Hepatic stellate cell (primary cell): ENCODE measurements around the gene MRE11.

ENCODE experiments used
- DNase-seq: peaks from one replicate; pipeline ENCODE4 v3.0.0; 2011; ENCODE audit warnings: low spot score

Gene MRE11

DNA sequence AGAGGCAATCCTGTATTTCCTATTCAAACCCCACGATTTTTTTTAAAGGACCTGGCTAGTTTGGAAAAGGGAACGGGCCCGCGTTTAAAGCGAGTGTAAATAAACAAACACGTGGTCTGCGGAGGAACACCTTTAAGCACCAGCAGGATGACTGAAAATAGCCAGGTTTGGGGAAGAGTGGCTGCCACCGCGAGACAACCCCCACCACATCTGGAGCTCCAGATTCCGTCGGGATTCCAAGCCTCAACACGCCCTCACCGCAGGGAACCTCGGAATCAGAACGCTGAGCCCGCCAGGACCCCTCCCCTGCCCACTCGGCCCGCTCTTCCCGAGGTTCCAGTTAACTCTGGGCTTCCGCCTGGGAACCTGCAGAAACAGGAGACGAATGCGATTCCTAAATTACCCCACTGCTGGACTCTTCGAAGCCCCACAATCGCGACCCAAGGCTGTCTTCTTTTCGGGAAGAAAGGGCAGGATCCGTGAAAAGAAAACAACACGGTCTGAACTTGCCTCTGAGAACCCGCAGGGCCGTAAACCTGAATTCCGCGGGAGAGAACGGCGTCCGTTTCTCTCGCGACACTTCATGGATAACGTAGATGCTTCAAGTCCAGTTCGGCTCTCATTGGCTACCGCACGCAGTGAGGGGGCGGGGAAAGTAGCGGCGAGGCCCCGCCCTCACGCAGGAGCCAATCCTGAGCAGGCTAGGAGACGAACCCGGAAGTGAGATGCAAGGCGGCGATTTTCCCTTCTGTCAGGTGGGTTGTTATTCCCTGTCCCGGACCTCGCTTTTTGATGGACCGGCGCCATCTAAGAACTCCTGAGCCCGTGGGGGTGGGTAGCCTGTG, at the start of gene MRE11, which contains the start of gene ANKRD49:
Gene MRE11, minus strand, starts transcription at position 564 of the 845 bp plus-strand sequence. CDS start 1,043 bp downstream, outside the sequence.
Gene ANKRD49, plus strand, starts transcription at position 704 of the 845 bp plus-strand sequence. CDS start 2,710 bp downstream, outside the sequence.
- DNase-seq: peak; percentile 88

DNA sequence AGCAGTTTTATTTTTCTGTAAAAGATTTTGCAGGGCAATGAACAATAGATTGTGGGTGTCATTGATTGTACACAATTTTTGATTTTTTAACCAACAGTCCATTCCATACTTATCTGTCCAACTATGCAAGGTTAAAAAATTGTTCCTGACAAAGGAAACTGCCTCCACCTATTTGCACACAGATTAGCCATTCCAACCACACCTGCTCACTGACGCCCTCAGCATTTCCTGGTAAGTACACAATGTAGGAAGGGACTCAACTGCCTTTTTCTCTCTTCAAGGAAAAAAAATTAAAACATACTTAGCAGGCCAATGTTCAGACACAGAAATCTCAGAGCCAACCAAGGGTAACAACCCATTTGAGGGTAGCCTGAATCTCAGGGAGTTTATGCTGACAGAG, 45.8 kb upstream of the MRE11 start:
- DNase-seq: no peak

DNA sequence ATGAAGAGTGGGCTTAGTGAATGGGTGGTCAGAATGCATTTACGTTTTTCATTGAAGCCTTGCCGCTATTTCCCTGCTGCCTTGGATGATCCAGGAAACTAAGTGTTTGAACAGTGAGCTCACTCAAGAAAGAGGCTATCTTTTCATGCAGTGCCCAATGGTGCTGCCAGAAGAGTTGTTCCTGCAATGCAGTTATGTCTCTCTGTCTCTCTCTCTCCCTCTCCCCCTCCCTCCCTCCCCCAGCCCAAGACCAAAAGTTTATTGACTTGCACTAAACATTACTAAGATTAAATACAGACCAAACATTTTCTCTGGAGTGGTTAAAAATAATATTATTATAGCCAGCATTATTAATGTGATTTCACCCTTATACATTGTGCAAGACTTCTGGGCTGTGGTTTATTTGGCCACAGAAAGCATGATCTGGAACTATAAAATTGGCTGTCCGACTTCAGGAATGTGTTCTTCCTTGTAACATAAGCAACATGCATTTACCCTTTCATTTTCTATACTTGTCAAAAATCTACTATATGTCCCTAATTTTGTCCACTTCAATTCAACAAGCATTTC, 43.5 kb upstream of the MRE11 start:
- peak; percentile 47 for DNase-seq

DNA sequence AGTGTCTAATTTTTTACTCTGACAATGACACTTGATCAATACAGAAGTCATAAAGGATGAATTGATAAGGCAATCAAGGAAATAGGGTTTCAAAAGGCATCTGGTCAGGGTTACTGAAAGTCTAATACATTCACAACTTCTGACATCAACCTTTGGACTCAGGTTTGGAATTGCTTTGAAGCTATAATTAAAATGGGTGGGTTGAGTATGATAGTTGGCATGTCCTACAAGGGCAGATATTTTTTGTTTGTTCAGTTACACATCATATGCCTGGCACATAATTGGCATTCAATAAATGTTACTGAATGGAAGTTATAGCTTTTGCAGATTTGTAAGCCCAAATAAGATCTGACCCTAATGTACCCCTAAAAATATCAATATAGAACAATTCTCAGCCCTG, 42.7 kb upstream of the MRE11 start:
- DNase-seq: no peak

DNA sequence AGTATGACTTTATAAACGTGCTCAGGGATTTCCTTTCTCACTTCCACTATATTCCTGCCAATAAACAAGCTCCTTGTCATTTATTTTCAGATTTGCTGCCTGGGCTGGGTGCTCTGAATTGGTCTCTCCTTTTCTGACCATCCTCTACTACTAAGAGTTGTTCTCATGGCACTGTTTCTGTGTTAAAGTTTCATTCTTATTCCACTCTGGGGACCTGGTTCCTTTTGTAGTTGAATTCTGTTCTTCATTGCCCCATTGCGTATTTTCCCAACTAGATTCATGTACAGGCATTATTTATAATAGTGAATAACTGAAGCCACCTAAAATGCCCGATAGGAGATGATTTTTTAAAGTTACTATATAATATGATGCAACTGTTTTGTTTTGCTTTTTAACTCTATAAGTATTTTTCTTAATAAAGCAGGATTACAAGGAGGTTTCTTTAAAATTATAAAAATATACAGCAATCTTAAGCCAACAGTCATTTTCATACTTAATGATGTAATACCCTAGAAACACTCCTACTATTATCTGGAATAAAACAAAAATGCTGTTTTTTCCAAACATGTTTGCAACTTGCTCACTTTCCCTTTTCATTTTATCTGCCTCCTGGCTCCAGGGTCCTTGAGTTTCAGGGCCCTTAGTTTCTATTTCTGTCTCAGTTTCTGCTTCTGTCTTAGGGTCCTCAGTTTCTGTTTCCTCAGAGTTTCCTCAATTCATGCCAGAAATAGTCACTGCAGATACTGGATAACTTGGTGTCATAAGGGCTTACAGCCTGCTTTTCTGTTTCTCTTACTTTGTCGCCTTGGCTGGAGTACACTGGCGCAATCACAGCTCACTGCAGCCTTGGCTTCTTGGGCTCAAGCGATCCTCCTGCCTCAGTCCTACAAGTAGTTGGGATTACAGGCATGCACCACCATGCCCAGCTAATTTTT, 40.3 kb upstream of the MRE11 start:
- DNase-seq: no peak

DNA sequence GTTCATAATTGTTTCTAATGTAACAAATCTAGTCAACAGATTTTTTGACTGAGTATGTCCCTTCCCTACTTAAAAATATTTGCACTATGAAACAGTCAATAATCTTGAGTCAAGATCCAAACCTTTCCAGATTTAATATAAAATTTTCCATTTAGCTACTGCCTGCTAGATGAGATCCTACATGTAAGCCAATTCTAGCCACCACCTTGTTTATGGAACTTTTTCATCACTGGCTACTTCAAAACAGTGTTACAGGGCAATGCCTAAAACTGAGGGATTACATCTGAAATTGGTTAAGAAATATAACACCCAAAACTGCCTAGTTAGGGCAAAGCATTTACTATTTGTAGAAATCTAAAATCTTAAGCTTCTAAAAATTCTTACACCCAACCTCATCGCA, 39.6 kb upstream of the MRE11 start:
- no peak for DNase-seq

DNA sequence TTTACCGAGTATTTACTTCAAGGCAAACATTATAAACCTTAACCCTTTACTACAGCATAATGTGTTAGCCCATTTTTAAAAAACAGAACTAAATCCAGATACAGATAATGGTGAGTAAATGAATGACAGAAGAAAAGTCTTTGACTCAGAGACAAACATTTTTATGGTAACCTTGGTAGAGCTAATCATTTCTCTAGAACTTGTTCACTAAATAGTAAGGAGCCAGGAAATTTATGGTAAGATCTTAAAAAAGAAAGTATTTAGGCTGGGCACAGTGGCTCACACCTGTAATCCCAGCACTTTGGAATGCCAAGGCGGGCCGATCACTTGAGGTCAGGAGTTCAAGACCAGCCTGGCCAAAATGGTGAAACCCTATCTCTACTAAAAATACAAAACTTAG, 38.6 kb upstream of the MRE11 start:
- DNase-seq: no peak

DNA sequence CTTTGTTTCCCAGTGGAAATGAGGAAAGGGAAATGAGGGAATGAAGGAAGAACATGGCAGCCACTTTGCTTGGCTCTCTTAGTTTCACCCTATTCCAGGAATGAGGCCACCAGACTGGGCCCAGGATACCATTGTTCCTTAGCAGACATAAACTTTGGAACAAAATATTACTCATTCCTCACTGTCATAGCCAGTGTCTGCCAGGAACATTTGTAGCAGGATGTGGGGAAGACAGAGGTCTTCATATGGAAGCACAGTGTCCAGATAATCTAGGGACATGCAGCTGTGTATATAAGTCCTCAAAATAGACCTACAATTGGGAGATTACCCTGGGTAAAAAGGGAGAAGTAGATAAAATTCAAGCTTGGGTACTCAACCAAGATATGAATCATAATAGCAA, 34.9 kb upstream of the MRE11 start:
- no peak for DNase-seq

DNA sequence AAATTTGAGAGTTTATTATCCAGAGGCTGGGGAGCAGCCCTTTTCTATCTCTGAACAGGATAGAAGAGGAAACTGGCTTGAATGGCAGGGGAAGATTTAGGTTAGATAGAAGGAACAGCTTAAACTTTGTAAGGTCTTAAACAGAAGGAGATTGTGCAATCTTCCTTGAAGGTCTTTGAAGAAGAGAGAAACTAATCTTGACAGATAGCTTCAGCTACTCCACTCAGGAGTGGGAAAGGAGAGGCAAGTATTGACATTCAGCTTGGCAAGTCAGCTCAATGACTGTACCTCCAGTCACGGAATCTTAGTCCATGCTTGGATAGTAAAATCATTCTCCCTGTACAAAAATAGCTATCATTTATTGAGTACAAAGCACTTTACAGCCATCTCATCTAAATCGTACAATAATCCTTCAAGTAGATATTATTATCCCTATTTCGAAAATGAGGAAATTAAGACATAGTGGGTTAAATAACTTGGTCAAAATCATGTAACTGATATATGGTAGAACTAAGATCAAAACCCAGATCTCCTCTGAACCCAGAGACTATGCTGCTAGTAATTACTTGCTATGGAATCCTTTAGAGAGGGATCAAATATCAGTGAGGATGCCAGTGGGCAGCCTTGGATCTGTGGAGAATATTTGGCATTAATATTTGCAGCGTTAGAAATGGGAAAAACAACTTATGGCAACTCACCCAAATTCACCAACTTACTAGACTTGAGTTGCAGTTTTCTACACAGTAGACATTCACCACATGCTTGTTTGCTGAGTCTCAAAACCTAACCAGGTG, 33.2 kb upstream of the MRE11 start:
- no peak for DNase-seq

DNA sequence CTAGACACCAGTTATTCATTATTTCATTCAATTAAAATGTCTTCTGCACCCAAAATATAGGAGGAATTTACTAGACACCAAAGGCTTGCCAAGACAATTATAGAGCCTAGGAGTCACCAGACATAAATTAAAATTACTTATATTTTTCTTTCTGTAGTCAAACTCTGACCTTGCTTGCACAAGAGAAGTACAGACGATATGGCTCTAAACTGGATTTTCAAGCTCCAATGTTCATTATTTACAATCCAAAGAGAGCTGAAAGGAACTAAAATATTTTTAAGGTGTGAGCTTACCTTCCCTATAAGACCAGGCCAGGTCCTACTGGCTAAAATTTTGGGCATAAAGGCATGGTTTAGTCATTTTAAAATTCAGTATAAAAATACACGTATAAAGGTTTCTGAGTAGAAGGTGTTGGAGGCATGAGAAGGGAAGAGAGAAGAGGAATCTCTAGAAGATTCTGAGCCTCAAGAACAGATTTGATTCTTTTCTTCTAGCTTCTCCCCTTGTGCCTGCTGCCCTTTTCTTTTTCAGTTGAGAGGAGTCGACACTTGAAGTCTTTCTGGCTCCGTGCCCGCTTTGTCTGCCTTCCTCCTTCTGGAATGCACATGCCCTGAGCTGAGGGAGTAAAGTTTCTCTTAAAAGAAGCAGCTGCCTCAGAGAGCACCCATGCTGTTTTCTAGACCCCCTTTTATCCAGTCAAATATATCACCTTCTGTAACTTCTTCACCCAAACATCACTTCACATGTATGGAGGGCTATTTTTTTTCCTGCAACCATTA, 32.1 kb upstream of the MRE11 start:
- DNase-seq: no peak

DNA sequence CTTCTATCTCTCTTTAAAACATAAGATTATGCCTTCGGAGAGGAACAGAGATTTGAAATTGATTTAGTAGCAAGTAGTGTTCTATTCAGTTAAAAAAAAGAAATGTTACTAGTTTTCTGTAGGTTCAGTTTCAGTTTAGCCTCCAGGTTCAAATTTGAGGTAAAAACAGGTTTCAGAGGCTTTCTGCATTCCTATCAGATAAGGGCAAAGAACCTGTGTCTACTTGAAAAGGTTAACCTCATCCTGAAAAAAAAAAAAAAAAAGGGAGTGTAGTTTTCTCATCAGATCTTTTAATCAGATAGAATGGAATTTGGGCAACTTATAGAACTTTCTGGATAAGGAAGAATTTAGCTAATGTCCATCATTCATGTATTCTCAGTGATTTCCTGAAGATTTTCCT, 30.7 kb upstream of the MRE11 start:
- no peak for DNase-seq

DNA sequence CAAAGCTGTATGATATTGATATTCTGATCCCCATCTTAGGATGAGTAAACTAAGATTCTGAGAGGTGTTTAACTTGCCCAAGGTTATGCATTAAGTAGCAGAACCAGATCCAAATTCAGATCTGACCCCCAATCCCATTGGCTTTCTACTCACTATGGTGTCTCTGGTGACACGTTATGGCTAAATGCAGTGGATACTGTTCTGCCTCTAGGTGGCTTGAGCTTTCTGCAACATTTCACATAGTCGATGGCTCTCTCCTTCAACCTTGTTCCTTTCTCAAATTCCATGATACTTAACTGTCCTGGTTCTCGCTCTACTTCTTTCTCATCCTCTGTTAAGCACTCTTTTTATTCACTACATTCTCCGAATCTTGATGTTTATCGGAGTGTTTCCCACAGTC, 28.0 kb upstream of the MRE11 start:
- peak; percentile 20 for DNase-seq

DNA sequence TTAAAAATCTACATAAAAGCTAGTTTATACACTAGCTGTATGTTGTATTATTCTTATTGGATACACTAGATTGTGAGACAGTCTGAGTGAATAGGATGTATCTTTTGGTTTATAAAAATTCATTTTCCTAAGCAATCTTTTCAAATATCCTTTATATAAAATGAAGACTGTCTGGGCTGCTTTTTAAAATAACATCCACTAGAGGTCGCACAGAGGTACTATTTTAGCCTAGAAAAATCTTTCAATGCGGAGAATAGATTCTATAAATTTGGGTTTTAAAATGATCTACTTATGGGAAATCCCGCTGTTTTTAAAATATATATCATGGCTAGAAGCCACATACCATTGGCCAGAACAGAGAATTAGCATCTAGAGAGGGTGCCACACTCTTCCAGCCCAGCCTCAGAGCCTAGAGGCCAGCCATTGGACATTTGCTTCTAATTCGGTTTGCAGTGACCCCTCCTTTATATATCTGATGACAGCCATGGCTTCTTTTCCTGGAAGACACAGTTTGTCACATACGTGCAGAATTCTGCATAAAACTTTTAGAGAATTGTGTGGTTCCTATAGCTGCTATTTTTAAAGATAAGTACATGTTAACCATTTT, 25.9 kb upstream of the MRE11 start:
- no peak for DNase-seq

DNA sequence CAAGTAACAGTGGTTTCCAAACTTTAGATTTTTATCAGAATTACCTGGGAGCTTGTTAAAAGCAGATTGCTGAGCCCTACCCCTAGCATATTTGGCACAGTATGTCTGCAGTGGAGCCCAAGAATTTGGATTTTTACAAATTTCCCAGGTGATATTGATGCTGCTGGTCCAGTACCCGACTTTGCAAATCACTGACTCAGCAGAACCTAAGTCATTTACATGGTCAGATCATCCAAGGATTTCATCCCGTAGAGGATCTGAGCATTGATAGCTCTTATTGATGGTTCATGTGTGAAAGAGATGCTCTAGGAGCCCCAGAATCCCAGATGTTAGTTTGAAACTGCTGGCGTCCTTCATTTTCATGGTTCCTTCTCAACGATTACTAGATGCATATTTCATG, 24.7 kb upstream of the MRE11 start:
- no peak for DNase-seq

DNA sequence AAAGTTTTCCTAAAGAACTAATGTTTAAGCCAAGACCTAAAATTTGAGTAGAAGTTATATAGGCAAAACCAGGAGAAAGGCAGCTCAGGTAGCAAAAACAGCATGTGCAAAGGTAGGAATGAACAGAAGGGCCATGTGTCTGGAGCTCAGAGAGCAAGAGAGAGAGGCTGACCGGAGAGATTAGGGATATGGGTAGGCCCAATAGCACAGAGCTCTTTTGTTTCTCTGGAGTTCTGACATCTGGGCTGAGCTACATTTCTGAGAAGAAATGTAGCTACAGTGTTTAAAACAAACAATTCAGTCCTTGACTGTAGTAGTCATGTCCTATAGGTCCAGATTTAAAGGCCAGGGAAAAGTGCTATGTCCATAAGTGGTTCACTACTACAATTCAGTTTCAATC, 23.1 kb upstream of the MRE11 start:
- DNase-seq: no peak

DNA sequence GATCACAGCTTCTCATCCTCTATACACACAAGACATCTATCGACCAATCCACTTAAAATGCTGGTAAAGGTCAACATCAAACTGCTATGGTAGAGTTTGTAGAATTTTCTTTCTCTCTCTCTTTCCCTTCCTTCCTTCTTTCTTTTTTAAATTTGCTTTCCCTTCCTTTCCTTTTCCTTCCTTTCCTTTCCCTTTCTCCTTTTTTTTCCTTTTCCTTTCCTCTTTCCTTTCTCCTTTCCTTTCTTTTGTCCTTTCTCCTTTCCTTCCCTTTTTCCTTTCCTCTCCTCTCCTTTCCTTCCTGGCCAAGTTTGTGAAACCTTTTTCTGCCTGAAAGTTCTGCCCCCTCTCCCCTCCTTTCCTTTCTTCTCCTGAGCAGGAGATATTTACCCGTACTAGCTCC, 21.8 kb upstream of the MRE11 start:
- DNase-seq: no peak

DNA sequence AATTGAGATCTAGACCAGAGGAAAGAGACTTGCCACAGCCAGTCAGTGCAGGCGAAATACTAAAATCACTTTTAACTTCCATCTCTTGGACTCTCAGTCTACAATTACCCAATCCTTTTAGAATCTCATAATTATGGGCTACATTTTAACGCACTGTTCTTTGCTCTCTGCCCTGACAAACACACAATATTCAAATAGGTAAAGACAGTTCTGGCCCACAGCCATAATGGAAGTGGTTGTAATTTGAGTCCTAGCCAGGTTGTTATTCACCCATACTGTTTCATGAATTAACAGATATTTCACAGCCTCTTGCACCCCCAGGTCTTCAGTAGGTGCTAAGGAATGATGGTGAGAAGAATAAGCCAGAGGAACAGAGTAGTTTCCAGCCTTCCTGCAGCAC, 19.4 kb upstream of the MRE11 start:
- no peak for DNase-seq

DNA sequence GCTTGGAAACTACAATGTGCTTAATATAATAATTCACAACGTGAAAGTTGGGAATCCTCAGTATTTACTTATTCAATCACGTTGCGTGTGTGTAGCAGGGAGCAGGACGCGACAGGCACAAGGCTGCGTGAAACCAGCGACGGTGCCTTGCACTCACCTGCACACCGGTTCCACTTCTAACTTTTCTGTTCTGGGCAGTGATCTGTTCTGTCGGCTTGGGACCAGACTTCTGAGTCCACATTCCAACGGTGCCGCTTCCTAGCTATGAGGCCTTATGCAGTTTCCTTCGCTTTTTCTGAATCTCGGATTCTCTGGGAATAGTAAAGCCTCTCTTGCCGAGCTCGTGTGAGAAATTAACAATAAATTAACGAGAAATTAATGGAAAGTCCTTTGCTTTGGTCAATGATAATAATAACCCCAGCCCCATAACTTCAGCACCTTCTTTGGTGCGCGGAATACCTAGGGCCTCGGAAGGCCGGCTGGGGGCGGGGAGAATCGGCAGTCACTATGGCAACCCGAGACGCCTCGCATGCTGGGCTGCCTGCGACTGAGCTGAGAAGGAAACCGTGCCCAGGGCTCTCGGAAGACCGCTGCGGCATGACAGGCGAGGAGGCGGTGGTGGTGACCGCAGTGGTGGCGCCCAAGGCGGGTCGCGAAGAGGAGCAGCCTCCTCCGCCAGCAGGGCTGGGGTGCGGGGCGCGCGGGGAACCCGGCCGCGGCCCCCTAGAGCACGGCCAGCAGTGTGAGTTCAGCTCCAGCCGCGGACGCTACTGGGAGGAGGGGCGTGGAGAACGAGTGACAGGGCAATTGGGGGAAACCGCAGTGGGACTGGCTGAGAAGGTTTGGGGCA, 18.5 kb upstream of the MRE11 start, which contains the start of gene C11orf97:
Gene C11orf97, plus strand, starts transcription at position 530 of the 850 bp plus-strand sequence. Its CDS starts 68 bp downstream, at position 598.
- peak; percentile 60 for DNase-seq

DNA sequence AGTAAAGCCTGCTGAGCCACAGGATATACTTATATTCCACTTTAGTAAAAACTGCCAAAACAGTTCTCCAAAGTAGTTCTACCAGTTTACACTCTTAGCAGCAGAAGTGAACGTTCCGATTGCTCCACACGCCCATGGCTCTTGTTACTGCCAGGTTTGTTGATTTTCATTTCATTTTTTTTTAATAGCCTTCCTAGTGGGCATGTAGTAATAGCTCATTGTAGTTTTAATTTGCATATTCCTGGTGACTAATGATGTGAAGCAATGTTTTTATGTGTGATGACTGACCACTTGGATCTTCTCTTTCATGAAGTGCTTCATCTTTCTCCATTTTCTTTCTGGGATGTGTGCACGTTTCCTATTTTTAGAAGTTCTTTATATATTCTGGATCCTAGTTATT, 13.8 kb upstream of the MRE11 start:
- DNase-seq: no peak
